Neural progenitor cell (in vitro differentiated cells): ENCODE results near the gene IL2. TPM values are rescaled to one million over a fixed set of nuclear protein-coding genes. Genes with fewer than 3 reads are reported as not detected.

Experiments used
- DNase-seq: peaks from one replicate; pipeline ENCODE4 v3.0.0-alpha.2; 2016; ENCODE audit warnings: low spot score
- H2AFZ ChIP-seq: fragments of 200-600 bp; sonication (generic); replicated peaks from 2 replicates; pipeline ENCODE4 v1.6.1; 2016; ENCODE audit warnings: antibody characterized with exemption
- H3F3A ChIP-seq: fragments of 200-600 bp; sonication (generic); 2 replicates; pipeline ENCODE4 v1.6.1; 2016; ENCODE audit warnings: antibody characterized with exemption, low read depth
- H3K27ac ChIP-seq: fragments of 200-600 bp; sonication (generic); 2 replicates; pipeline ENCODE4 v1.5.1; 2016; ENCODE audit warnings: mild to moderate bottlenecking
- H3K27me3 ChIP-seq: fragments of 200-600 bp; sonication (generic); 2 replicates; pipeline ENCODE4 v1.6.1; 2016; ENCODE audit warnings: mild to moderate bottlenecking, moderate library complexity
- H3K36me3 ChIP-seq: fragments of 200-600 bp; sonication (generic); 2 replicates; pipeline ENCODE4 v1.5.1; 2016
- H3K4me1 ChIP-seq: fragments of 200-600 bp; sonication (generic); 2 replicates; pipeline ENCODE4 v1.6.1; 2016; ENCODE audit warnings: mixed run types
- H3K4me2 ChIP-seq: fragments of 200-600 bp; sonication (generic); 2 replicates; pipeline ENCODE4 v1.6.1; 2016
- H3K4me3 ChIP-seq: fragments of 200-600 bp; sonication (generic); 2 replicates; pipeline ENCODE4 v1.5.1; 2016
- H3K79me2 ChIP-seq: fragments of 200-600 bp; sonication (generic); 2 replicates; pipeline ENCODE4 v1.6.1; 2016; ENCODE audit warnings: low read depth
- H3K9ac ChIP-seq: fragments of 200-600 bp; sonication (generic); 2 replicates; pipeline ENCODE4 v1.6.1; 2016
- H3K9me3 ChIP-seq: fragments of 200-600 bp; sonication (generic); 2 replicates; pipeline ENCODE4 v1.5.1; 2016; ENCODE audit warnings: low read depth
- H4K20me1 ChIP-seq: fragments of 200-600 bp; sonication (generic); 2 replicates; pipeline ENCODE4 v1.6.1; 2016; ENCODE audit warnings: low read depth
- H3K27ac Mint-ChIP-seq: 3 replicates; pipeline ENCODE4 v1.8.0; 2021; ENCODE audit warnings: mixed read lengths
- H3K27me3 Mint-ChIP-seq: 2 replicates; pipeline ENCODE4 v1.8.0; 2022; ENCODE audit warnings: low read depth, mild to moderate bottlenecking, inconsistent platforms, moderate library complexity, mixed read lengths; ENCODE audit not compliant: insufficient read depth
- H3K36me3 Mint-ChIP-seq: 3 replicates; pipeline ENCODE4 v1.8.0; 2021; ENCODE audit warnings: mixed read lengths
- H3K4me1 Mint-ChIP-seq: 3 replicates; pipeline ENCODE4 v1.8.0; 2021; ENCODE audit warnings: mixed read lengths
- H3K4me3 Mint-ChIP-seq: 3 replicates; pipeline ENCODE4 v1.8.0; 2021; ENCODE audit warnings: mild to moderate bottlenecking, moderate library complexity, mixed read lengths
- H3K9me3 Mint-ChIP-seq: 3 replicates; pipeline ENCODE4 v1.8.0; 2020; ENCODE audit warnings: mixed read lengths
- EZH2 ChIP-seq: fragments of 200-600 bp; sonication (generic); IDR thresholded peaks from 2 replicates; pipeline ENCODE4 v1.6.1; 2017; ENCODE audit warnings: antibody characterized with exemption, mild to moderate bottlenecking, moderate library complexity
- EZH2phosphoT487 ChIP-seq: fragments of 200-600 bp; sonication (generic); IDR thresholded peaks from 2 replicates; pipeline ENCODE4 v1.6.1; 2017; ENCODE audit warnings: antibody characterized with exemption
- total RNA-seq: library from RNA; depleted of rRNA; stranded (reverse); fragments of >200 nt; gene quantifications from 2 replicates; pipeline ENCODE4 v1.2.3, GENCODE V29; 2015; ENCODE audit warnings: low replicate concordance
- TF ChIP-seq, protein P1 (sequence below): fragments of 200-600 bp; sonication (generic); IDR thresholded peaks from 2 replicates; pipeline ENCODE4 v1.5.1; 2017; ENCODE audit warnings: antibody characterized with exemption, mild to moderate bottlenecking

Gene IL2
- total RNA-seq, 1 donor from 2014 or later = not detected

DNA sequence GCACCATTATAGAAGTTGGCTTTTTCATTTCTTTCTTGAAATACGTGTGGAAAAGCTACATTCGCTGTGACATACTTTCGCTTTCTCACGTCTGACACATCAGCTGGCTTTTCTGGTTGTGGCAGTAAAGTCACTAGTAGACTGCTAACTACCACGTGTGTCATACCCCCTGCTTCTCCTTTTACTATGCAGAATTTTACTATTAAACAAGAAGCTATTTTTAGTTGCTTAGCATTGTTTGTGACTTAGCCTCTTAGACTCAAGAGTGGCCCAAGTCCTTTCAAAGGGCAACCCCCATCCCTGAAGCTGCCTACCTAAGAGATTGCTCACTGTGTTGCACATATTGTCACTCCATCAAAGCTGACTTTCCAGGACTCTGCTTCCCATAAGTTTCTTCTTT, 2.1 kb upstream of the IL2 start:
- peak overlapping the region; percentile 38 for H2AFZ ChIP-seq
- H3K4me2 ChIP-seq = no peak overlapping the region
- Mint-ChIP-seq H3K9me3 (peaks cover 4% of the 10 kb centered on the region), H3K36me3 (no peaks in the 10 kb centered on the region), H3K4me1 (no peaks in the 10 kb centered on the region), H3K27me3 (no peaks in the 10 kb centered on the region), H3K4me3 (no peak overlapping the region), H3K27ac (no peak overlapping the region)
- H3K79me2 ChIP-seq = no peaks in the 10 kb centered on the region
- H3K27me3 ChIP-seq = no peaks in the 10 kb centered on the region
- no peaks in the 10 kb centered on the region for H4K20me1 ChIP-seq
- TF ChIP-seq, protein P1, sequence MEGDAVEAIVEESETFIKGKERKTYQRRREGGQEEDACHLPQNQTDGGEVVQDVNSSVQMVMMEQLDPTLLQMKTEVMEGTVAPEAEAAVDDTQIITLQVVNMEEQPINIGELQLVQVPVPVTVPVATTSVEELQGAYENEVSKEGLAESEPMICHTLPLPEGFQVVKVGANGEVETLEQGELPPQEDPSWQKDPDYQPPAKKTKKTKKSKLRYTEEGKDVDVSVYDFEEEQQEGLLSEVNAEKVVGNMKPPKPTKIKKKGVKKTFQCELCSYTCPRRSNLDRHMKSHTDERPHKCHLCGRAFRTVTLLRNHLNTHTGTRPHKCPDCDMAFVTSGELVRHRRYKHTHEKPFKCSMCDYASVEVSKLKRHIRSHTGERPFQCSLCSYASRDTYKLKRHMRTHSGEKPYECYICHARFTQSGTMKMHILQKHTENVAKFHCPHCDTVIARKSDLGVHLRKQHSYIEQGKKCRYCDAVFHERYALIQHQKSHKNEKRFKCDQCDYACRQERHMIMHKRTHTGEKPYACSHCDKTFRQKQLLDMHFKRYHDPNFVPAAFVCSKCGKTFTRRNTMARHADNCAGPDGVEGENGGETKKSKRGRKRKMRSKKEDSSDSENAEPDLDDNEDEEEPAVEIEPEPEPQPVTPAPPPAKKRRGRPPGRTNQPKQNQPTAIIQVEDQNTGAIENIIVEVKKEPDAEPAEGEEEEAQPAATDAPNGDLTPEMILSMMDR = no peak
- TF ChIP-seq EZH2phosphoT487 (no peak), EZH2 (no peak)
- H3K9ac ChIP-seq = no peak overlapping the region
- no peaks in the 10 kb centered on the region for H3K9me3 ChIP-seq
- no peak overlapping the region for H3K27ac ChIP-seq
- H3K4me1 ChIP-seq = no peaks in the 10 kb centered on the region
- no peak overlapping the region for H3K4me3 ChIP-seq
- H3K36me3 ChIP-seq = no peaks in the 10 kb centered on the region
- H3F3A ChIP-seq = no peaks in the 10 kb centered on the region
- no peak for DNase-seq

DNA sequence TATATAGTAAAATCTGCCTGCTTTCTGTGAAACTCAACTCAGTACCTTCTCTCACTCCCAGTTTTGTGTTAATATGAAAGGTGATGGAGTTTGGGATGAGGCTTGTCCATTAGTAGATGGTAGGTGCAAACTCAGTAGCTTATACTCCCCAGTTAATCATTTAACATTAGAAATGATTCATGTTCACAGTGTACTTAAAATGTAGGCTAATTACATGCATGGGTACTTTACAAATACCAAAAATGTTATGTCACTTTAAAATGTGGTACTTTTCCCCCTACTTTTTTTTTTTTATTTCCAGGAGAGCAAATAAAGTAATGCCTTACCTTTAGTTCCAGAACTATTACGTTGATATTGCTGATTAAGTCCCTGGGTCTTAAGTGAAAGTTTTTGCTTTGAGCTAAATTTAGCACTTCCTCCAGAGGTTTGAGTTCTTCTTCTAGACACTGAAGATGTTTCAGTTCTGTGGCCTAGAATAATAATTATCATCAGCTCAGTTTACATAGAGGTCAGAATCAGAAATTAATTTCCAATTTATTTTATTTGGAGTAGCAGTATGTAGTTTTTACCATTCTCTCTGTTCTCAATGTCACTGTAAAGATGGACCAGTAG, 3.0 kb downstream of the IL2 start:
- Mint-ChIP-seq H3K27ac (no peak overlapping the region), H3K4me1 (no peaks in the 10 kb centered on the region), H3K27me3 (no peaks in the 10 kb centered on the region), H3K9me3 (no peaks in the 10 kb centered on the region), H3K4me3 (no peak overlapping the region), H3K36me3 (no peaks in the 10 kb centered on the region)
- Histone ChIP-seq H3K4me1 (no peaks in the 10 kb centered on the region), H3K9me3 (no peaks in the 10 kb centered on the region), H3K36me3 (no peaks in the 10 kb centered on the region), H2AFZ (no peak overlapping the region), H3K4me2 (no peak overlapping the region), H3K9ac (no peak overlapping the region), H3F3A (no peaks in the 10 kb centered on the region), H3K27me3 (no peaks in the 10 kb centered on the region), H4K20me1 (no peaks in the 10 kb centered on the region), H3K4me3 (no peak overlapping the region), H3K79me2 (no peaks in the 10 kb centered on the region), H3K27ac (no peak overlapping the region)
- TF ChIP-seq EZH2 = no peak
- TF ChIP-seq, protein P1 = no peak
- no peak for TF ChIP-seq EZH2phosphoT487
- DNase-seq = no peak

DNA sequence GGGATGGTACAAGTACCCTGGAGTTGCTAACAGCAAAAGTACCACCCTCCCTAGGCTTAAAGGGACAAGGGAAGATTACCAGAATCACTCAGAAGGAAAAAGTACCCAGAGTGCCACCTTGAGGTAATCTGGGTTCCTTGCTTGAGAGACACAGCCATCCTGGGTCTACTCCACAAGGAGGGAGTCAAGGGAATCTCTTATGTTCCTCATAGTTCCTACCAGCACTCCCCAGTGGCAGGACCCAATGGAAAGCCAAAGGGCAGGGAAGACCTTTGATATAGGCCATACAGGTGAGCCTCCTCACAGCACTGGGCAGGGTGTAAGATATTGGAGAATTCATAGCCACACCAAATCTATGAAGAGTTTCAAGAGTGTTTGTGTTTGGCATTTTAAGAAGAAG, 5.7 kb downstream of the IL2 start:
- Mint-ChIP-seq H3K27ac (no peak overlapping the region), H3K9me3 (no peaks in the 10 kb centered on the region), H3K36me3 (no peaks in the 10 kb centered on the region), H3K27me3 (no peaks in the 10 kb centered on the region), H3K4me3 (no peak overlapping the region), H3K4me1 (no peaks in the 10 kb centered on the region)
- Histone ChIP-seq H3K4me2 (no peak overlapping the region), H2AFZ (no peak overlapping the region), H3K27ac (no peak overlapping the region), H3K27me3 (no peaks in the 10 kb centered on the region), H4K20me1 (no peaks in the 10 kb centered on the region), H3K79me2 (no peaks in the 10 kb centered on the region), H3K9me3 (no peaks in the 10 kb centered on the region), H3K4me1 (no peaks in the 10 kb centered on the region), H3K36me3 (no peaks in the 10 kb centered on the region), H3K9ac (no peak overlapping the region), H3K4me3 (no peak overlapping the region), H3F3A (no peaks in the 10 kb centered on the region)
- DNase-seq = peak; percentile 74
- TF ChIP-seq EZH2phosphoT487 = no peak
- TF ChIP-seq, protein P1 = peak; percentile 61
